CD8-positive, alpha-beta memory T cell (primary cell): ENCODE measurements around the gene WDR20. TPM values are rescaled to one million over a fixed set of nuclear protein-coding genes. Genes with fewer than 3 reads are reported as not detected.
"Not testable (repeated sequence)": the region's sequence is repeated elsewhere in the genome, so short reads cannot be mapped to it uniquely, and the experiment has no call there.

Source experiments
- CTCF ChIA-PET: fragments of 350-600 bp; sonication (Branson Sonifier 250); formaldehyde crosslinking; loops from one replicate; lab custom pipeline; 2021; ENCODE audit warnings: antibody characterized with exemption; lab: Charles Lee
- POLR2A ChIA-PET: fragments of 350-600 bp; sonication (Branson Sonifier 250); formaldehyde crosslinking; loops from one replicate; lab custom pipeline; 2021; ENCODE audit warnings: antibody characterized with exemption; lab: Charles Lee
- DNase-seq, 5 donors: peaks; one replicate each; pipeline versions ENCODE4 v3.0.0 to v3.0.0-alpha.2; 2020 to 2022; ENCODE audit warnings: mixed read lengths in 1 of 5
- H3K27ac ChIP-seq: one replicate; pipeline ENCODE4 v1.7.0; 2013; ENCODE audit warnings: low read depth, mild to moderate bottlenecking, low read length, moderate library complexity
- H3K27me3 ChIP-seq: 2 replicates; pipeline ENCODE4 v1.7.0; 2013; ENCODE audit warnings: low read length, mild to moderate bottlenecking; ENCODE audit not compliant: insufficient read depth, poor library complexity, severe bottlenecking
- H3K36me3 ChIP-seq: 2 replicates; pipeline ENCODE4 v1.7.0; 2013; ENCODE audit warnings: mild to moderate bottlenecking, low read length, moderate library complexity; ENCODE audit not compliant: insufficient read depth
- H3K4me1 ChIP-seq: 2 replicates; pipeline ENCODE4 v1.7.0; 2013; ENCODE audit warnings: mild to moderate bottlenecking, low read length, moderate library complexity; ENCODE audit not compliant: insufficient read depth
- H3K4me3 ChIP-seq: 2 replicates; pipeline ENCODE4 v1.7.0; 2013; ENCODE audit warnings: mild to moderate bottlenecking, low read length
- H3K9me3 ChIP-seq: 2 replicates; pipeline ENCODE4 v1.7.0; 2013; ENCODE audit warnings: mild to moderate bottlenecking, low read length
- H3K27ac Mint-ChIP-seq, 8 donors: one replicate each; pipeline ENCODE4 v1.8.0; 2020 to 2021; ENCODE audit warnings: mixed read lengths in 8 of 8, mild to moderate bottlenecking in 6 of 8, inconsistent platforms in 3 of 8, moderate library complexity in 3 of 8
- H3K27me3 Mint-ChIP-seq, 2 donors: one replicate each; pipeline ENCODE4 v1.8.0; 2020 to 2021; ENCODE audit warnings: mixed read lengths in 2 of 2, mild to moderate bottlenecking in 1 of 2, moderate library complexity in 1 of 2
- H3K36me3 Mint-ChIP-seq, 3 donors: one replicate each; pipeline ENCODE4 v1.8.0; 2020 to 2021; ENCODE audit warnings: mixed read lengths in 3 of 3, inconsistent platforms in 1 of 3, mild to moderate bottlenecking in 1 of 3
- H3K4me1 Mint-ChIP-seq, 3 donors: one replicate each; pipeline ENCODE4 v1.8.0; 2020 to 2021; ENCODE audit warnings: mixed read lengths in 3 of 3, inconsistent platforms in 1 of 3, mild to moderate bottlenecking in 1 of 3
- H3K4me3 Mint-ChIP-seq, 7 donors: one replicate each; pipeline ENCODE4 v1.8.0; 2020 to 2021; ENCODE audit warnings: mixed read lengths in 7 of 7, mild to moderate bottlenecking in 6 of 7, moderate library complexity in 4 of 7, inconsistent platforms in 2 of 7
- H3K9me3 Mint-ChIP-seq, 5 donors: one replicate each; pipeline ENCODE4 v1.8.0; 2020 to 2022; ENCODE audit warnings: mixed read lengths in 5 of 5, mild to moderate bottlenecking in 3 of 5, moderate library complexity in 2 of 5, inconsistent platforms in 1 of 5
- polyA plus RNA-seq: library from polyadenylated mRNA; unstranded; fragments of 300-500 nt; fragmentation: Illumina TruSeq; gene quantifications from one replicate; pipeline ENCODE4 v1.2.3, GENCODE V29; 2021
- total RNA-seq, 2 experiments: library from RNA; stranded (reverse); gene quantifications; one replicate each; pipeline ENCODE4 v1.2.3, GENCODE V29; 2021

The WDR20 gene
- total and polyA plus RNA-seq, 3 experiments from 2014 or later, result 16.8 to 35.2 (median 32.8) TPM

DNA sequence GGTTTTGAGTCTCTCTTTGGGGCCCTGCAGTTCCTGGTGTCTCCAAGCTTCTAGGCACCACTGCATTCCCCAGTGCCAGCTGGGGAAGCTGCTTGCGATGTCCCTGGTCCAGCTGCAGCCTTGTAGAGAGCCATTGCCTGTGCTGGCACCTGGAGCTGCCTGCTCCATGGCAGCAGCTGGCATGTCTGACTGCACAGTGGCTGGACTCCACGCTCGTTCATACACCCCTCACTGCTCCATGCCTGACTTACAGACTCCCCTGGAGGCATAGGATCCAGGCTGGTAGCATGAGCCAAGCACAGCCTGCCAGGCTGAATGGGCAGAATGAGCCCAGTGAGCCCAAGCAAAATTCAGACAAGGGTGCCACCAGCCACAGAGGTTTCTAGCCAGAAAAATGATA, 21.8 kb upstream of the WDR20 start:
- Histone ChIP-seq H3K36me3 (no peaks in the 10 kb centered on the region), H3K27me3 (no peaks in the 10 kb centered on the region), H3K27ac (no peak overlapping the region), H3K4me3 (no peak overlapping the region), H3K4me1 (no peaks in the 10 kb centered on the region), H3K9me3 (no peaks in the 10 kb centered on the region)
- H3K4me1 Mint-ChIP-seq, result no peaks in the 10 kb centered on the region
- no peak overlapping the region for H3K27ac Mint-ChIP-seq
- H3K36me3 Mint-ChIP-seq, result no peaks in the 10 kb centered on the region
- POLR2A ChIA-PET, result no interaction called here
- H3K9me3 Mint-ChIP-seq, result no peaks in the 10 kb centered on the region
- no peaks in the 10 kb centered on the region for H3K27me3 Mint-ChIP-seq
- no peak for DNase-seq
- CTCF ChIA-PET, result no interaction called here
- H3K4me3 Mint-ChIP-seq, result no peak overlapping the region

GRCh38 chr14:102120888-102121287, 18.8 kb upstream of the WDR20 start:
- H3K4me1 Mint-ChIP-seq, result no peaks in the 10 kb centered on the region
- H3K27me3 Mint-ChIP-seq, result peaks cover 0 to under 1% of the 10 kb centered on the region in 2 donors

DNA sequence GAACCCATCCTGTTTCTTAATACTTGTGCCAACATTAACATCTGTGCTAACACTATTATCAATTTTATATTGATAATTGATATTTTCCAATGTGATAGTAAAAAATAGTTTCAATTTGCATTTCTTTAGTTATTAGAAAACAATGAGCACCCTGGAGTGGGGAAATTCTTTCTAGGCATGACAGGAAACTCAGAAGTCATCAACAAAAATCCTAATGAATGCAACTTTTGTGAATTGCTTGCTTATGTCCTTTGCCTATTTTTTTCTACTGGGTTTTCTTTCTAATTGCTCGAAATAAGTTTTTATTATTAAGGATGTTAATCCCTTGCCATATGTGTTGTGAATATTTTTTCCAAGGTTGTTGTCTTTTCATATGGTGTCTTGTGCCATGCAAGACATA, 18.1 kb upstream of the WDR20 start:
- no peak overlapping the region for H3K27ac Mint-ChIP-seq
- CTCF ChIA-PET, result no interaction called here

More at GRCh38 chr14:102120888-102121287, 18.8 kb upstream of the WDR20 start:
- no peaks in the 10 kb centered on the region for H3K9me3 ChIP-seq
- no peaks in the 10 kb centered on the region for H3K36me3 ChIP-seq
- Mint-ChIP-seq H3K27ac (no peak overlapping the region), H3K36me3 (no peaks in the 10 kb centered on the region), H3K4me3 (no peak overlapping the region), H3K9me3 (no peaks in the 10 kb centered on the region)
- no peak for DNase-seq
- H3K4me1 ChIP-seq, result no peaks in the 10 kb centered on the region
- no peak overlapping the region for H3K4me3 ChIP-seq
- no peaks in the 10 kb centered on the region for H3K27me3 ChIP-seq
- no peak overlapping the region for H3K27ac ChIP-seq
- CTCF ChIA-PET, result no interaction called here
- POLR2A ChIA-PET, result interaction anchor here (1.1 kb wide), 1 partner anchor 67 kb away, joined by 3 read pairs; no protein-coding TSS in a partner anchor

GRCh38 chr14:102124419-102124818, 15.3 kb upstream of the WDR20 start:
- H3K4me1 ChIP-seq, result no peaks in the 10 kb centered on the region
- H3K36me3 Mint-ChIP-seq, result no peaks in the 10 kb centered on the region
- DNase-seq, result no peak
- H3K27ac Mint-ChIP-seq, result no peak overlapping the region
- H3K27me3 ChIP-seq, result no peaks in the 10 kb centered on the region
- no peaks in the 10 kb centered on the region for H3K4me1 Mint-ChIP-seq
- H3K27me3 Mint-ChIP-seq, result peaks cover 0 to 2% of the 10 kb centered on the region in 2 donors
- no peak overlapping the region for H3K27ac ChIP-seq
- POLR2A ChIA-PET, result no interaction called here
- CTCF ChIA-PET, result no interaction called here
- H3K9me3 ChIP-seq, result no peaks in the 10 kb centered on the region
- no peaks in the 10 kb centered on the region for H3K9me3 Mint-ChIP-seq
- H3K4me3 Mint-ChIP-seq, result no peak overlapping the region
- H3K36me3 ChIP-seq, result no peaks in the 10 kb centered on the region
- H3K4me3 ChIP-seq, result no peak overlapping the region

More for the DNA sequence above, 18.1 kb upstream of the WDR20 start:
- Histone ChIP-seq H3K27ac (no peak overlapping the region), H3K27me3 (no peaks in the 10 kb centered on the region), H3K4me1 (no peaks in the 10 kb centered on the region), H3K36me3 (no peaks in the 10 kb centered on the region), H3K9me3 (no peaks in the 10 kb centered on the region), H3K4me3 (no peak overlapping the region)
- POLR2A ChIA-PET, result no interaction called here
- H3K4me3 Mint-ChIP-seq, result no peak overlapping the region
- DNase-seq, result no peak
- H3K27me3 Mint-ChIP-seq, result peaks cover 0 to 2% of the 10 kb centered on the region in 2 donors
- no peaks in the 10 kb centered on the region for H3K36me3 Mint-ChIP-seq
- no peaks in the 10 kb centered on the region for H3K4me1 Mint-ChIP-seq
- H3K9me3 Mint-ChIP-seq, result no peaks in the 10 kb centered on the region

GRCh38 chr14:102125546-102125945, 14.2 kb upstream of the WDR20 start:
- H3K36me3 ChIP-seq, result no peaks in the 10 kb centered on the region
- DNase-seq, result no peak
- Mint-ChIP-seq H3K27ac (no peak overlapping the region), H3K4me3 (no peak overlapping the region), H3K36me3 (peaks cover 0 to 4% (median 0%) of the 10 kb centered on the region in 3 donors), H3K4me1 (no peaks in the 10 kb centered on the region), H3K27me3 (peaks cover 0 to 2% of the 10 kb centered on the region in 2 donors), H3K9me3 (no peaks in the 10 kb centered on the region)
- CTCF ChIA-PET, result no interaction called here
- H3K4me1 ChIP-seq, result no peaks in the 10 kb centered on the region
- H3K4me3 ChIP-seq, result no peak overlapping the region
- POLR2A ChIA-PET, result interaction anchor here (0.6 kb wide), 1 partner anchor 19 kb away, joined by 3 read pairs; no protein-coding TSS in a partner anchor
- H3K27ac ChIP-seq, result no peak overlapping the region
- no peaks in the 10 kb centered on the region for H3K27me3 ChIP-seq
- H3K9me3 ChIP-seq, result no peaks in the 10 kb centered on the region

DNA sequence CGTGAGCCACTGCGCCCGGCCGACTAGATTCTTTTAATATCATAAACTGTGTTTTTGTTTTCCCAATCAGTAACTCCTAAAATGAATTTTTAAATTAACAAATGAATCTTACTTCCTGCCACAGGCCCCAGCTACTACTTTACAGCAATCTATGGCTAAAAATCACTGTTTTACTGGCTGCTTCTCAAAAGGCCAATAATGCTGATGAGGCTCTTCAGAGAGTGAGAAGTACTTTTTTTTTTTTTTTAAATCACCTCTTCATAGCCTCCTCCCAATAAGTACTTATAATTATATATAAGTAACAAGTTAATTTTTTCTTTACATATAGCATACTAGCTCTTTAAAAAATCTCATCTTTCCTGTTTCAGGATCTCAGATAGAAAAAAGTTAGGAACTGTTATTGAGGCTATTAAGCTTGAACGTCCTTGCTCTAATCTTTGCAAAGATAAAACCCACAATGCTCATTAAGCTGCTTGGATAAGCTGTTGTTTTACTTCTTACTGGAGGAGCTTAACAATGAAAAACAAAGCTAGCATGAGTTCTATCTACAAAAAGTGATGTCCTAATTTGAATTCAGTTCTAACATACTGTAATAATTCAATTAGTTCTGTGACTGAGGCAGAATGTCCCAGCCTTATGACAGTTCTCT, 12.8 kb upstream of the WDR20 start:
- H3K9me3 Mint-ChIP-seq, result no peaks in the 10 kb centered on the region
- CTCF ChIA-PET, result no interaction called here
- no peak for DNase-seq
- H3K27me3 ChIP-seq, result no peaks in the 10 kb centered on the region
- H3K27ac Mint-ChIP-seq, result no peak overlapping the region
- peaks cover 0 to 4% (median 0%) of the 10 kb centered on the region in 3 donors for H3K36me3 Mint-ChIP-seq
- no peak overlapping the region for H3K27ac ChIP-seq
- no peaks in the 10 kb centered on the region for H3K4me1 Mint-ChIP-seq
- H3K36me3 ChIP-seq, result no peaks in the 10 kb centered on the region
- no peak overlapping the region for H3K4me3 Mint-ChIP-seq
- H3K9me3 ChIP-seq, result no peaks in the 10 kb centered on the region
- H3K4me3 ChIP-seq, result no peak overlapping the region
- POLR2A ChIA-PET, result no interaction called here
- H3K4me1 ChIP-seq, result no peaks in the 10 kb centered on the region
- H3K27me3 Mint-ChIP-seq, result peaks cover 0 to 3% of the 10 kb centered on the region in 2 donors

DNA sequence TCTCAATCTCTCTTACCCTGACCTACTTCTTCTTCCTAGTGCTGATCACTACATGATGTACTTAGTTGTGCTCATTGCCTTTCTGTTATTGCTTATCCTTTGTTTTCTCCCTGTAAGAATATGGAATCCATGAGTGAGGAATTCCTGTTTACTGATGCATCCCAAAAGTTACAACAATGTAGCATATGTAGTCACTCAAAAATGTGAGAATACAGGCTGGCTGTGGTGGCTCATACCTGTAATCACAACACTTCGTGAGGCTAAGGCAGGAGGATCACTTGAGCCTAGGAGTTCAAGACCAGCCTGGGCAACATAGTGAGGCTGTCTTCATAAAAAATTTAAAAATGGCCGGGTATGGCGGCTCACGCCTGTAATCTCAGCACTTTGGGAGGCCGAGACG, 8.0 kb upstream of the WDR20 start:
- Mint-ChIP-seq H3K27me3 (peaks cover 0 to 1% of the 10 kb centered on the region in 2 donors), H3K9me3 (no peaks in the 10 kb centered on the region), H3K36me3 (peaks cover 0 to 8% (median 4%) of the 10 kb centered on the region in 3 donors), H3K27ac (no peak overlapping the region), H3K4me3 (no peak overlapping the region), H3K4me1 (no peaks in the 10 kb centered on the region)
- Histone ChIP-seq H3K27me3 (no peaks in the 10 kb centered on the region), H3K27ac (no peak overlapping the region), H3K4me1 (no peaks in the 10 kb centered on the region), H3K4me3 (no peak overlapping the region), H3K9me3 (no peaks in the 10 kb centered on the region), H3K36me3 (no peaks in the 10 kb centered on the region)
- no peak for DNase-seq
- CTCF ChIA-PET, result no interaction called here
- POLR2A ChIA-PET, result no interaction called here

GRCh38 chr14:102134021-102134420, 5.7 kb upstream of the WDR20 start:
- POLR2A ChIA-PET, H3K4me3 ChIP-seq, H3K9me3 ChIP-seq, DNase-seq, H3K27ac ChIP-seq, H3K36me3 Mint-ChIP-seq, H3K4me3 Mint-ChIP-seq, H3K27me3 Mint-ChIP-seq, H3K4me1 ChIP-seq, H3K36me3 ChIP-seq, H3K9me3 Mint-ChIP-seq, H3K27me3 ChIP-seq, CTCF ChIA-PET, H3K27ac Mint-ChIP-seq: not testable (repeated sequence)
- peaks cover 6 to 11% (median 9%) of the 10 kb centered on the region in 3 donors for H3K4me1 Mint-ChIP-seq
